ENCODE data around the gene PFKP. TPM values are rescaled to one million over a fixed set of nuclear protein-coding genes. Genes with fewer than 3 reads are reported as not detected.

The PFKP gene
- total RNA-seq, 1 donor from 2014 or later = 42.8 TPM

DNA sequence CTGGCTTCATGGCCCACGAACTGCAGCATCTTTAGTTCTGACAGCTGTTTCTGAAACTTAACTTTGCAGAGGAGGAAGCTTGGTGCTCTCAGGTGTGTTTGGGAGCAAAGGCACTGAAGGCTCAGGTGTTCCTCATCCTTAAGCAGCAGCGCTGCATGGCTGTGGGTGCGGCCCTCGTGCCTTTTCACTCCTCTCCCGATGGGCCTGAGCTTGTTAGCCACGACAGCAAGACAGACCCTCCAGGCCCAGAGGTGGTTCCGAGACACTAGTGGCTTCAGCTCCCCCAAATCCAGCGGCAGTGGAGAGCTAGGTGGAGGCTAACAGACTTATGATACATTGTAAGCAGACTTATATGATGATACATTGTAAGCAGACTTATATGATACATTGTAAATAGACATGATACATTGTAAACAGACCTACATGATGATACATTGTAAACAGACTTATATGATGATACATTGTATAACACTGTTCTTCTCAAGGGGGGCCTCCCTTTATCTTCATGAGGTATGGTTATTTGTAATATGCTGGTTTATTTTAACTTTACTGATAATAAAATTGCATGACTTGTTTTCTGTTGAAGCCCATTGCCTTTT lies 14.1 kb downstream of the PFKP start:
- Mint-ChIP-seq H3K4me1 (no peaks in the 10 kb centered on the region), H3K27me3 (no peaks in the 10 kb centered on the region), H3K9me3 (no peaks in the 10 kb centered on the region), H3K27ac (no peak overlapping the region), H3K4me3 (no peak overlapping the region), H3K36me3 (ENCODE audit: low read depth) (peaks cover 26% of the 10 kb centered on the region)
- no peak for ATAC-seq (ENCODE audit: low read depth)
- DNase-seq = no peak
- CTCF ChIA-PET = no interaction called here
- POLR2A ChIA-PET = no interaction called here
- intact Hi-C loops (cut with micrococcal nuclease) = no loop called here
- TF ChIP-seq, protein P1, sequence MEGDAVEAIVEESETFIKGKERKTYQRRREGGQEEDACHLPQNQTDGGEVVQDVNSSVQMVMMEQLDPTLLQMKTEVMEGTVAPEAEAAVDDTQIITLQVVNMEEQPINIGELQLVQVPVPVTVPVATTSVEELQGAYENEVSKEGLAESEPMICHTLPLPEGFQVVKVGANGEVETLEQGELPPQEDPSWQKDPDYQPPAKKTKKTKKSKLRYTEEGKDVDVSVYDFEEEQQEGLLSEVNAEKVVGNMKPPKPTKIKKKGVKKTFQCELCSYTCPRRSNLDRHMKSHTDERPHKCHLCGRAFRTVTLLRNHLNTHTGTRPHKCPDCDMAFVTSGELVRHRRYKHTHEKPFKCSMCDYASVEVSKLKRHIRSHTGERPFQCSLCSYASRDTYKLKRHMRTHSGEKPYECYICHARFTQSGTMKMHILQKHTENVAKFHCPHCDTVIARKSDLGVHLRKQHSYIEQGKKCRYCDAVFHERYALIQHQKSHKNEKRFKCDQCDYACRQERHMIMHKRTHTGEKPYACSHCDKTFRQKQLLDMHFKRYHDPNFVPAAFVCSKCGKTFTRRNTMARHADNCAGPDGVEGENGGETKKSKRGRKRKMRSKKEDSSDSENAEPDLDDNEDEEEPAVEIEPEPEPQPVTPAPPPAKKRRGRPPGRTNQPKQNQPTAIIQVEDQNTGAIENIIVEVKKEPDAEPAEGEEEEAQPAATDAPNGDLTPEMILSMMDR (IDR thresholded peaks at IDR 0.05) = no peak

DNA sequence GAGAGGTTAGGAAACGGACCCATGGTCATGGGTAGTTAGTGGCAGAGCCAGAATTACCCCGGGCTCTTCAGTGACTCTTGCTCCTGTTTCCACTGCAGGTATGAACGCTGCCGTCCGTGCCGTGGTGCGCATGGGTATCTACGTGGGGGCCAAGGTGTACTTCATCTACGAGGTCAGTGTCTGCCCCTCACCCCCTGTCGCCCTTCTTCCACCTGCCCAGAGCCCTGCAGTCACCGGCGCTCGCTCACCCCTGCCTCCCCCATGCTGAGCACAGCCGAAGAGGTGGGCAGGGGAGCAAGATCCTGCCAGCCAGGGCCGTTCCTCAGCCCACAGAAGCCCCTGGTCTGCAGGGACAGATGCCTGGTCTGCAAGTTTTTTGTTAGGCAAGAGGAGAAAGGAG lies 14.9 kb downstream of the PFKP start:
- TF ChIP-seq, protein P1 (IDR thresholded peaks at IDR 0.05) = no peak
- no peak overlapping the region for H3K27ac Mint-ChIP-seq
- peaks cover 31% of the 10 kb centered on the region for H3K36me3 Mint-ChIP-seq (ENCODE audit: low read depth)
- intact Hi-C loops (cut with micrococcal nuclease) = no loop called here
- no peaks in the 10 kb centered on the region for H3K9me3 Mint-ChIP-seq
- no peaks in the 10 kb centered on the region for H3K4me1 Mint-ChIP-seq
- ChIA-PET POLR2A (no interaction called here), CTCF (no interaction called here)
- H3K4me3 Mint-ChIP-seq = no peak overlapping the region
- DNase-seq (no peak), ATAC-seq (ENCODE audit: low read depth) (no peak)
- H3K27me3 Mint-ChIP-seq = no peaks in the 10 kb centered on the region

DNA sequence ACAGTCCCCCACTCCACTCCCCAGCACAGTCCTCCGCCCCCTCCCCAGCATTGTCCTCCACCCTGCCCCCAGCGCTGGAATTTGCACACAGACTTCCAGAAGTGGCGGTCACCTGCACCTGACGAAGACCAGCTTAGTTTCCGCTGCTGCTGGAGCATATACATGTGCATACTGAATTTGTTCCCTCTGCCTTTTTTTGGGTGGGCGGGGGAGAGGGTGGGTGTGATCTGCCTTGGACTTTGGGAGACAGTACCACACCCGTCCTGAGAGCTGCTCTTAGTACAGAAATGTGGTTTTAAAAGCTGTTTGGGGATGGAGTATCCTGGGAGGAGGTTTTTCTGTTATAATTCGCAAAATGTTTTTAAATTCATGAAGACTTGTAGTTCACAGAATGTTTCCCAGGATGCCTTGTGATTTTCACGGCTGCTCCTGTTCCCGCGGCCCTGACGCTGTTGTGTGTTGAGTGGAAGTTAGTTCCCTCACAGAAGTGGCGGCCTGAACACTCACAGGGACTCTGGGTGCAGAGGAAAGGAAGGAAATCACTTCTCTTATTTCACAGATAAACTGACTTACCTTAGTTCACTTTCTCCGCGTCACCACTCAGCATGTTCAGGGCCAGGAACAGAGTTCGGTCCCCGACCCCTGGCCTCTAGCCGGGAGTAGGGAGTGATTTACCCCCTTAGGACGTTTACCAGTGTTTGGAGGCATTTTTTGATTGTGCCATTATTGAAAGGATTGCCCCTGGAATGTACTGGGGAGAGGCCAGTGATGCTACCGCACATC lies 18.6 kb downstream of the PFKP start:
- peaks cover 42% of the 10 kb centered on the region for H3K36me3 Mint-ChIP-seq (ENCODE audit: low read depth)
- intact Hi-C loops (cut with micrococcal nuclease) = no loop called here
- no peaks in the 10 kb centered on the region for H3K9me3 Mint-ChIP-seq
- ChIA-PET POLR2A (no interaction called here), CTCF (no interaction called here)
- no peak overlapping the region for H3K4me3 Mint-ChIP-seq
- TF ChIP-seq, protein P1 (IDR thresholded peaks at IDR 0.05) = no peak
- DNase-seq (no peak), ATAC-seq (ENCODE audit: low read depth) (no peak)
- no peaks in the 10 kb centered on the region for H3K4me1 Mint-ChIP-seq
- no peaks in the 10 kb centered on the region for H3K27me3 Mint-ChIP-seq
- H3K27ac Mint-ChIP-seq = no peak overlapping the region

DNA sequence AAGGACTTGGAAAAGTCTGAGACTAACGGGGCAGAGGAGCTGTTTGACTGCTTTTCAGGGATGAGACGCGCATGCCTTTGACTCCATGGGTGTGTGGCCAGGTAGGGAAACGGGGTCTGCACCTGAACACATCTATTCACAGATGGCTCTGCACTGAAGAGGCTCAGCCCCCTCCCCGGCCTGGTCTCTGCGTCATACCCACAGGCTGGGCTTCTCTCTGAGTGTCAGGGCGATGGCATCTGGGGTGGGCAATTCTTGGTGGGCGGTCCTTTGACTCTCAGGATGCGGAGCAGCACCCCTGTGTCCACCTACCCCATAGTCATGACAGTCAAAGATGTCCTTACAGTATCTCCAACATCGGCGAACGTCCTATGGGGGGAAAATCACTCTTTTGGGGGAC lies 23.0 kb downstream of the PFKP start:
- ATAC-seq (ENCODE audit: low read depth) (no peak), DNase-seq (no peak)
- intact Hi-C loops (cut with micrococcal nuclease) = no loop called here
- CTCF ChIA-PET = no interaction called here
- no peak overlapping the region for H3K4me3 Mint-ChIP-seq
- POLR2A ChIA-PET = no interaction called here
- H3K36me3 Mint-ChIP-seq (ENCODE audit: low read depth) = peaks cover 50% of the 10 kb centered on the region
- TF ChIP-seq, protein P1 (IDR thresholded peaks at IDR 0.05) = no peak
- H3K4me1 Mint-ChIP-seq = peaks cover 15% of the 10 kb centered on the region
- no peak overlapping the region for H3K27ac Mint-ChIP-seq
- H3K9me3 Mint-ChIP-seq = no peaks in the 10 kb centered on the region
- H3K27me3 Mint-ChIP-seq = no peaks in the 10 kb centered on the region

DNA sequence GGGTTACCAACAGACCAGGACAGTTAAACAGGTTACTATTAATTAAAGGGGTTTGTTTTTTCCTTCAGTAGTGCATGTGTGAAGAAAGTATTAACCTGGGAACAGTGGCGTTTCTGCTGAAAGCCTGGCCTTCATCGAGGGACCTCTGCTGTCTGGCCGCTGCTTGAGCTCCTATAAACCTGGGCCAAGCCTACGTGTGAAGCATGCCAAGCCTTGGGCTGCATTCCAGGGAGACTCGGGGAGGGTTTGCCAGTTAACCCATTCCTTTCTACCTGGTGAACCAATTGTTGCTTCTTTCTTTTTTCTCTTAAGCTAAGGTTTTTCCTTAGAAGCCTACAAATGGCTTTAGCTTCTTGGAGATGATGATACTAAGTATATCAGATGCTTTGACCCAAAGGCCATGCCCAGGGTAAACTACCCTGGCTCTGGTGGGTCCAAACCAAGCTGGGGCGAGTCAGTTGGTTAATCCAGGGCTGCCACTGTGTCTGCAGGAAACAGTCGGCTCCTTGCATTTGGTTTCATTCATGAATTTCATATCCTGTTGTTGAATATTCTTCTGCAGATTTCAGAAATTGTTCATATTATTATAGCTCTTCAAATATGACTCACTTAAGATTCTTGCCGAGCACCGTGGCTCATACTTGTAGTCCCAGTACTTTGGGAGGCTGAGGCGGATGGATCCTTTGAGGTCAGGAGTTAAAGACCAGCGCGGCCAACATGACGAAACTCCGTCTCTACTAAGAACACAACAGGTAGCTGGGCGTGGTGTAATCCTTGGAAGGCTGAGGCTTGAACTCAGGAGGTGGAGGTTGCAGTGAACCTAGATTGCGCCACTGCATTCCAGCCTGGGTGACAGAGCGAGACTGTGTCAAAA lies 23.8 kb downstream of the PFKP start:
- H3K27ac Mint-ChIP-seq = no peak overlapping the region
- TF ChIP-seq, protein P1 (IDR thresholded peaks at IDR 0.05) = no peak
- POLR2A ChIA-PET = no interaction called here
- DNase-seq (no peak), ATAC-seq (ENCODE audit: low read depth) (no peak)
- CTCF ChIA-PET = no interaction called here
- intact Hi-C loops (cut with micrococcal nuclease) = no loop called here
- H3K9me3 Mint-ChIP-seq = no peaks in the 10 kb centered on the region
- peaks cover 50% of the 10 kb centered on the region for H3K36me3 Mint-ChIP-seq (ENCODE audit: low read depth)
- H3K27me3 Mint-ChIP-seq = no peaks in the 10 kb centered on the region
- peaks cover 23% of the 10 kb centered on the region for H3K4me1 Mint-ChIP-seq
- no peak overlapping the region for H3K4me3 Mint-ChIP-seq
